GM19099 (cell line): Measurements from ENCODE around the gene MEN1.

Experiments
- POLR2A ChIP-seq: IDR thresholded peaks from 3 replicates; pipeline ENCODE4 v1.6.1; 2011; ENCODE audit warnings: low read depth; ENCODE audit not compliant: insufficient read length; ENCODE audit errors: extremely low read depth

Gene MEN1

DNA sequence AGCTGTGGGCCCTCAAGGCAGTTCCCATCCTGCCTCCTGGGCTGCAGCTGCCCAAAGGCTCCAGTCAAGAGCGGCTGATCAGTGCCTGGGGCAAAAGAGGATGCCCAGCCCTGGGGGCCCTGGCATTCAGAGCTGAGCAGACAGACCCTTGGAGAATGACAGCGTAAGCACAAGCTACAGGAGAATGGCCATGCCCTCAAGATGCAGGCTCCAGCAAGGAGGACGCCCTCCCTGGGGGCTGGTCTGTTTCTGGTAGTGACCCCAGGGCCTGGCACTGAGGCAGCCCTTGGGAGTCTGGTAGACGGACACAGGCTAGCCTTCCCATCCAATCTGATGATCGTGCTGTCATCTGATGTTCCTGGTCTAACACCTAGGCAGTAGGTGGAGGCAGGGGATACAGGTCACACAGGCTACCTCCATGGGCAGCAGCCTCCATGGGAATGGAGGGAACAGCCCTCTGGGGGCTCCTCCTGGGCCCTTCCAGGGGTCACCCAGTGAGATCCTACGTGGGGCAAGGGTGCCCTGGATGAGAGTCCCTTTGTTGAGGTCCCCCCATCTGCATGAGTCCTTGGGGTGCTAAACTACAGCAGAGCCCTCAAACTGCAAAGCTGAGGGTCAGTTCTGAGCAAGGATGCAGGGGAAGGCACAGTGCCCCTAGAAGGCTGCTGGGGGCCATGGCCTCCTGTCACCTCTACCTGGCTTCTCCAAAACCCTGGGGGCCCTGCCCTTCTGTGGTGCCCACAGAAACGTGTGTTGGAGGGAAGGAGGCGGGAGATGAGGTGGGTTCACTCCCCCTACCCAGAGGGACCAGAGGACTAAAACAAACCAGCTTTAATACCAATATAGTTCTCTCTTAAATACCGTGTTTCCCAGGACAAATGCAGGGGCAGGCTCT lies 21.8 kb downstream of the MEN1 start:
- TF ChIP-seq POLR2A = no peak

DNA sequence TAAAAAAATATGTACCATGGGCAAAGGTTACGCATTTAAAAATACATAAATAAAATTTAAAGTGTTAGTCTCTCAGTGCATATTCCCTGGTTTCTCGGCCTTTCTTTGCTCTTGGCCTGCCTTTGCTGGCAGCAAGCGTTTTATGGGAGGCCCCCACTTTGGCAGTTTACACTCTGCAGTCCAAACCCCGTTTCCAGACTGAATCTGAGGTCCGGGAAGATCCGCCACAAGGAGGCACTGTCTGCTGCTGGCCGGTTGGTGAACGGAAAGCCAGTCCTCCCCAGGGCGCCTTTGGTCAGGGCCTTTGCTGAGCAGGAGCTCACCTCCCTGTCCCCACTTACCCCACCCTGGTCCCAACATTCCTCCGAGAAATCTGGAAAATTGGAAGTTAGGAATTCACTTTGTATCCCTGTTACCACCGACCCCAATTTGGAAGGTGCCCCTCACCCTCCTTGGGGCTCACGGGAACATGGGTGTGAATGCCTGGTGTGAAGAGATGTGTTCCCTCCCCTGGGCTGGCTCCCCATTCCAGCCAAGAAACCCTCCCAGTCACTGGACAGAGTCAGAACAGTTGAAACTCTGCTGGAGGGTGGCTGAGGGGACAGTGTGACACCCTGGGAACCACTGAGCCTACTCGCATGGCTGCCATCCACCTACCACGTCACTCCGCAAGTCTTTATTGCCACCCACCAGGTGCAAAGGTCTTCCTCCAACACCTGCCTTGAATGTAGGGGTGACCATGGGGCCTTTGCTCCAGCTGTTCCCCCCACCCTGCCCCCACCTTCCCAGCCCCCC lies 22.6 kb downstream of the MEN1 start:
- no peak for TF ChIP-seq POLR2A

DNA sequence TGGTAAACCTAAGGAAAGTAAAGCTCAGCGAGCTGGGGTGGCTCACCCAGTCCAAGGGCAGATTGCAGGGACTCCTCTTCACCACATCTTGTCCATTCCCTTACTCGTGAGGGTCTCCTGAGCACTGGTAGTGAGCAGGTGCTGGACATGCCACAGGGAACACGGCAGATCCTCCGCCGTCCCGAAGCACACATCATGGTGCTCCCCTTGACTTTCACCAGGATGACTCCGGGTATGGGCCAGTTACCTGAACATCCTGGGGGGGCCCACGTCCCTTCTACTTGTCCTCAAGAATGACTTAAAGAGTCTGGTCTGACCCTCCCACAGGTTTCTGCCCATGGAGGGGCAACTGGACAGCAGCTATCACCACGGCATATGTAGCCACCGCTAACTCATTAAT lies 24.0 kb downstream of the MEN1 start:
- no peak for TF ChIP-seq POLR2A

DNA sequence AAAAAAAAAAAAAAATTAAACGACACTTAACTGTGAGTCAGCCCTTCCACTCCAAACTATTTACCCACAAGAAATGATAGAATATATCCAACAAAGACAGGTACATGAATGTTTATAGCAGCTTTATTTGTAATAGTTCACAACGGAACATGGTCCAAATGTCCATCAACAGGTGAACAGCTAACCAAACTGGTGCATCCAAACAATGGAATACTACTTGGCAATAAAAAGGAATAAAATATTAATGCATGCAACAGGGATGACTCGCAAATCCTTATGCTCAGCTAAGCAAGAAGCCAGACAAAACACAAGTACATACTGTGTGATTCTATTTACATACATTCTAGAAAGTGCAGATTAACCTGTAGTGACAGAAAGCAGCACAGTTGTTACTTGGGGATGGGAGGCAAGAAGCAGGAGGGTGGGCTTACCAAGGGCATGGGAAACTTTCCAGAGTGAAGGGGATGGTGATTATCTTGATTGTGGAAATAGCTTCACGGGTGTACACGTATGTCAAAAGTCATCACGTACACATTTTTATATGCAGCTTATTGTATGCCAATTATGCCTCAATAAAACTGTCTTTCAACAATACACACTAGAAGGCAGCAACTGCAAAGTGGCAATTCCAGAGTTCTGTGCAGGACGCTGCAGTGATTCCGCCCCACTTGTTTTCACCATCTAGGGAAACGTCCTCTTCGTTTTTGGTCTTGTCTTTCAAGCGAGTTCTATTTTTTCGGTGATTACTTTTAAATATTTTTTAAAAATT lies 25.4 kb downstream of the MEN1 start:
- no peak for TF ChIP-seq POLR2A

DNA sequence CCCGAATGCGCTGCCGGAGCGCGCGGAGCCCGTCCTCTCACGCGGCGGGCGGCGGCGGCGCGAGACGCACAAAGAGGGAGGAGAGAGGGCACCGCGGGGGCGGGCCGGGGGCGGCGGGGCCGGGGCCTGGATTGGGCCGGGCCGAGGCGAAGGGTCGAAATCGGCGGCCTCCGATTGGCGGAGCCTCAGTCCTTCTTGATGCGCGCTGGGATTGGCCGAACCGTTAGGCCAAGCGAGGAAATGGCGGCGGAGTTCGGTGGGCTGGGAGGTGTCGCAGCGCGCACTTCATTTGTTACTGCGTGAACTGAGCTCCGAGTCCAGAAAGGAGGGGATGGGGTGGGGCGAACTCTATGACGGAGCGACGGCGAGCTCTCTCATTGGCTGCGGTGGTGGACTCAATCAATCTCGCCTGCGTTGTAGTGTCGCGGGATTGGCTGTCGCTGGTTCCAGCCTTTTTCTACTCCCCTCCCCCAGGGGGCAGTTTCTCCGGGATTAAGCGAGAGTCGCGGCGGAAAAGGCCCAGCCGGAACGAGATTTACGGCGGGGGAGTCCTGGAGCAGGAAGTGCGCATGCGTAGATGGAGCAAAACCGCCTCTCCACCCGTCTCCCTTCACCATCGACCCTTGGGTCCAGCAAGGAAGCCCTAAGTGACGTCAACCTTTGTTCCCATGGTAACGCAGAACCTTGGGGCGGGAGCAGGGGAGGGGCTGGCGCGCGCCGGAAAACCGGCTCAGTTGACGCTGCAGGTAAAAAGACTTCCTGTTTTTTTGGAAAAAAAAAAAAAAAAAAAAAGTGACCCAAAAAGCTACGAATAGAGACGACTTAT lies 31.7 kb downstream of the MEN1 start, which contains the start of gene SF1:
Gene SF1, minus strand, starts transcription at position 70 of the 826 bp plus-strand sequence. CDS start 150 bp downstream, outside the sequence.
- peak; percentile 85 for TF ChIP-seq POLR2A

DNA sequence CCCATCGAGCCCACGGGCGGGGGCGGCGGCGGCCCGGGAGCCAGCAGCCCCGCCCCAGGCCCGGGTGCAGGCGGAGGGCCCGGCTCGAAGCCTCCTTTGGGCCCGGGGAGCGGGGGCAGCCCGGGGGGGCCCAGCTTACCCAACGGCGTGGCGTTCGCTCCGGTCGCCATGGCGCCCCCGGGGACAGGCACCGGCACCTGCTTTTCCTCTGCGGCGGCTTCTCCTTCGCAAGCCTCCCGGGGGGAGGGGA lies 32.2 kb downstream of the MEN1 start:
- TF ChIP-seq POLR2A = no peak

DNA sequence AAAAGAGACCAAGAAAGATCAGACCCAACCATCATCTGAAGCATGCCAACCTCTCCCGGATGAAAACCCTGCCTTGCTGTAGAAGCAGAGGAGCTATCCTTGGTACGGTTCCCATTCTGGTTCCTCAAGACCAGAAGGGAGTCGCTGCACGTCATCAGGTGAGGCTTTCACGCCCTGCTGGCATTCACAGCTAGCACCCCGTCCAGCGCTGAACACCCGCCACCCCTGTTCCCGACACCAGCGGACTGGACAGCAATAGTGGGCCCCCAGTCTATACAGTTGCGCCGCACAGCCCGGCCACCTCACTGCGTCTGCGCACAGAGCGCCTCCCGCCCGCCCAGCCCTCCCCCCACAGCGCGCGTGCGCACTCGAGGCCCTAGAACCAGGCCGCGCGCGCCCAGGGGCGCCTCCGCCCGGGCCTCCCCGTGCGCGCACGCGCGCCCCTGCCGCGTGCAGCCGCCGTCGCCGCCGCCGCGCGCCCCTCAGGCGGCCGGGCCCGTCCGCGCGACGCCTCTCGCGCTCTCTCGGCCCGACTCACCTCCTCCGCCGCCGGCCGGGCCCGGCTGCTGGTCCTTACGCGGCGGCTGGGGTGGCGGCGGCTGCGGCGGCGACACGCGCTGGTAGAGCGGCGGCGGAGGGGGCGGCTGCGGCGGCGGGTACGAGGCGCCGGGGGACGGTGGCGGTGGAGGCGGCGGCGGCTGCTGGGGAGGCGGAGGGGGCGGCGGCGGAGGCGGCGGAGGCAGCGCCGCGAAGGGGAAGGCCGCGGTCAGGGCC lies 32.7 kb downstream of the MEN1 start:
- peak; percentile 8 for TF ChIP-seq POLR2A

DNA sequence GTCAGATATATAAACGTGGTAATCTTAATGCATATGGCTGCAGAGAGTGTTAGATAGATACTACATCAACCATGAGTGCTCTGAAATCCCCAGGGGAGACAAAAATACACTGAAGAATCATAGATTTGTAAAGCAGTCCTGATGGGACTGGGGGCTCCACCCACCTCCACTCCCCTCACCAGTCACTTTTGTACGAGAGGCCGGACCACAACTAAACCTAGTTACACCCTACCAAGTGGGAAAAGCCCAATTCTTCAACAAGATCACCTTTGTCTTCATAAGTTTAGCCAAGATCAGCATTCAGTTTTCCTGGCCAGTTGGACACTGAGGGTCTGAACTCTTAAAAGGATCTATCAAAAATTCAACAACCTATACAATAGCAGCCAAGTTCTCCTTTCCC lies 33.5 kb downstream of the MEN1 start:
- no peak for TF ChIP-seq POLR2A

DNA sequence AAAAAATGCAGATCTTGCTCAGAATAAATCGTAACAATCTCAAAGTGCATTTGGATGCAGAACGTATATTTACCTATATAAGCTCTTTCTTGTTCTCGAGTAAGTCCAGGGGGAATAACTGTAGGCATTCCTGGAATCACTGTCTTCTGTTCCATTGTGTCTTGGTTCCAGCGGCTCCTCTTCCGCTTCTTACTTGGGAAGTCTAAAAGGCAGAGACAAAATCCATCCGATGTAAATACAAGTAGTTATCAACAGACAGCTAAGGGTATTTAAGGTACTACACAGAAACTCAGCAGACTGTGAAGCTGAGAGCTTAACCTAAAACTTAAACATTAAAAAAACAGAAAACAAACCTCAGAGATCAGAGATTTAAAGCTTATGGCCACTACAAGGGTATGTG lies 33.9 kb downstream of the MEN1 start:
- TF ChIP-seq POLR2A = no peak

DNA sequence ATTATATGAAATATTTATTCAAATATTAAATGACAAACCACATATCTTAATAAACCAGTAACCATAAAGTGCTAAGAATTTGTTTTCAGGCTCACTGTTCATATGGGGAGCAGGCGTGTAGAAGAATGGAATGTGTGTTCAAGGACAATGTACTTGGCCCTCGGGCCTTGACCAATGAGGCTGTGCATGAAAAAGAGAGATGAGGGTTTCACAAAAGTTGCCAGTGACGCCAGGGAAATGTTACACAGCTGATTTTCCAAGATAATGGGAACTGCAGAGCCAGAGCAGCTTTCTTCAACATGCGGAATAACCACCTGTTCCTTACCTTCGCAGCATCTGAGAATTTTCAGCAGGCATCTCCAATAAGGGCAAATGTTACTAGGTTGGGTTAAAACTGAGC lies 36.2 kb downstream of the MEN1 start:
- no peak for TF ChIP-seq POLR2A

DNA sequence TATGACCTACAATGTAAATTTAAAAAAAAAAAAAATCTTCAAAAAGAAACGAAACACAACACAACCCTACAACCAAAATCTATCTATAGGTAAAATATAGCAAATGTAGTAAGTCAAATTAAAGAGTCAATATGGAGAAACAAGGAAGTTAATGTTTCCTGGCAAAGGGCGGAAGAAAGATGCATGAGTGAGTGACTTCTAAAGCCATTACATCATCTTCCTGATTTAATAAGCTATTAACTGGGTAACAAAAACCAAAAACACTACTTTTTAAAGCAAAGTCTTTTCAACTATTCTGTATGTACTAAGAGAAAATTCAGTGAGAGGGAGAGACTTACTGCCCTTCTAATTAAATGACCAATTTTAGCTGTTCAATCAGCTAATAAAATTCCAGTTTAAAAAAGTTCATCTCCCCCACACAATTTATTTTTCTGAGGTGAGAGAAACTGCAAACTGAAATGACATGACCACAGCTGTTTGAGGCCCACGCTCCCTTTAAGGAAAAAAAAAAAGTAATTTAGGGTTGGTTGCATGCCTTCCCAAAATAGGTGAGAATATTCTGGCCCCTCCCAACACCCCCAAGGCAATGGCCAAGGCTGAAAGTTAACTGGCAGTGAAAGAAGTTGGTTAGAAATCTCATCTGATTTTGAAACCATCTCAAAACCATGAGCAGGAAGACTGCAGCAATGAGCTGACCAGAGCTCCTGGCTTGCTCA lies 37.9 kb downstream of the MEN1 start:
- TF ChIP-seq POLR2A = no peak

DNA sequence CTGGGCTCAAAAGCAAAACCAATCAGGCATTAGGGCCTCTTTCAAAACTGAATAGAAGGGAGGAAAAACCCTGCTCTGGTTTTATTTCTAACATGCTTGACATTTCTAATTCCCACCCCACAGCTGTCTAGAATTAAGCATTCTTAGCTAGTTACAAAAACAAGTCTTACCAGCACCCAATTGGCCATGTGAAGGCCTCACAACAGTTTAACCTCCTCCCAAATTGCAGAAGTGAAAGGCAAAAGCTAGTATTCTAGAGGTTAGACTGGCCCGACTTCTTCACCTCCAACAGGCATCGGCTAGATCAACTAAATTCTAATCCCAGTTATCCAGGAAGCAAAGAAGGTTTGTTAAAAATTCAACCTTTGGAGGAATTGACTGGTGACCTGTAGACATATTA lies 38.5 kb downstream of the MEN1 start:
- TF ChIP-seq POLR2A = no peak

DNA sequence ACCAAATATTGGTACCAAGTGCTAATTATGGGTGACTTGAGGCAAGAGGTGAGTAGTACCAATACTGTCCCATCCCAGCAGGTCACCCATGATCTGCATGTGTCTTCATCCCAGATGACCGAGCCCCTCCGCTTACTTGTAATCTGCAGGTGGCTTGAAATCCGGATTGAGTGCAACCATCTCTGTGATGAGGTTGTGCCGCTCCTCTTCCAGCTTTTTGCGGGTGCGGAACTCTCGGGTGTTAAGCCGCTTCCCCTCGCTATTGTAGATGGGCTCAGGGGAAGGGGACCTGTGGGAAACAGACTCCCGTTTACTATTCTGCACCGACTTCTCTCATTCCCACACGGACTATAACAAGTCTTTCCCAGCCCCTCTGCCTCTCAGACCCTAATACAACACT lies 40.2 kb downstream of the MEN1 start:
- no peak for TF ChIP-seq POLR2A
